Measurements from ENCODE around the gene PBX1.

PBX1 gene

DNA sequence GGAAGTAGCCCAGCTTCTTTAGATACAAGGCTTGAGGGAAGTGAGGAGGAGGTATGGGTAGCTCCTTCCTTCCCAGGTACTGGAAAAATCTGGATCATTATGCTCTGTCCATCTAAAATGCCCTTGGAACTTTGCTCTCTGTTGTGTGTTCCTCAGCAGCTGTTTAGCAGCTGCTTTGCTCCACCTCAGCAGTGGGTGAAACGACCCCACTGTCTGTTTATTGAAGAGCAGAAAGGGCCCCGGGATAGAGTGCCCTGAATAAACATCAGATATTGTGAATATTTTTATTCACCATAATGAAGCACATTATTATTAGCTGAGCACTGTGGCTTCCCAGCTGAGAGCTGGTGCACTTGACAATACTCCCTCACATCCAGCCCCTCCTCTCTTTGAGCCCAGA is 237.9 kb downstream of the PBX1 start:
- TF ChIP-seq, protein P1, sequence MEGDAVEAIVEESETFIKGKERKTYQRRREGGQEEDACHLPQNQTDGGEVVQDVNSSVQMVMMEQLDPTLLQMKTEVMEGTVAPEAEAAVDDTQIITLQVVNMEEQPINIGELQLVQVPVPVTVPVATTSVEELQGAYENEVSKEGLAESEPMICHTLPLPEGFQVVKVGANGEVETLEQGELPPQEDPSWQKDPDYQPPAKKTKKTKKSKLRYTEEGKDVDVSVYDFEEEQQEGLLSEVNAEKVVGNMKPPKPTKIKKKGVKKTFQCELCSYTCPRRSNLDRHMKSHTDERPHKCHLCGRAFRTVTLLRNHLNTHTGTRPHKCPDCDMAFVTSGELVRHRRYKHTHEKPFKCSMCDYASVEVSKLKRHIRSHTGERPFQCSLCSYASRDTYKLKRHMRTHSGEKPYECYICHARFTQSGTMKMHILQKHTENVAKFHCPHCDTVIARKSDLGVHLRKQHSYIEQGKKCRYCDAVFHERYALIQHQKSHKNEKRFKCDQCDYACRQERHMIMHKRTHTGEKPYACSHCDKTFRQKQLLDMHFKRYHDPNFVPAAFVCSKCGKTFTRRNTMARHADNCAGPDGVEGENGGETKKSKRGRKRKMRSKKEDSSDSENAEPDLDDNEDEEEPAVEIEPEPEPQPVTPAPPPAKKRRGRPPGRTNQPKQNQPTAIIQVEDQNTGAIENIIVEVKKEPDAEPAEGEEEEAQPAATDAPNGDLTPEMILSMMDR (IDR thresholded peaks at IDR 0.05; ENCODE audit: low read depth, low read length, missing control alignments), result no peak

DNA sequence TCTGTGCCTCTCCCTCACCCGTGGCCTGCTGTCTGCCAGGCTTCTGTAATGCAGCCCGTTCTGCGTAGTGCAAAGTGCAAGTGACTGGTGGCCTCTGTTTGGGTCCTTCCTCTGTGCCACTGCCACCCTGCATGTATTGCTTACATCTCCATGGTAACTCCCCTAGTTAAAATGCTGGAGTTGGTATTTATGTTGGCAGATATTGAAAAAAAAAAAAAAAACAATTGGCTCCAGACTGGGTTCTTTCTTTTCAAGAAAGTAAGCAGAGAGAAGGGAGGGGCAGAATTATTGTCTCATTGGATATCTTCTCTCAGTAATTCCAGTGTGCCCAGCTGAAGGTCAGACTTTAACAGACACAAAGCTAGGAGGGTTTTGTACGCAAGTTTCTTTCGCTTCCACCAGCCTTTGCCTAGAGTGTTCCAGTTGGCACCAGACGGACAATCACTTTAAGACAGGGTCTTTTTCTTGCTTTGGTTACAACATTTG is 242.3 kb downstream of the PBX1 start:
- no peak for DNase-seq (ENCODE audit: low read depth)
- no peak overlapping the region for H3K4me3 ChIP-seq (ENCODE audit: low read depth, low read length)

More for the DNA sequence above, 237.9 kb downstream of the PBX1 start:
- no peak overlapping the region for H3K4me3 ChIP-seq (ENCODE audit: low read depth, low read length)
- no peak for DNase-seq (ENCODE audit: low read depth)

DNA sequence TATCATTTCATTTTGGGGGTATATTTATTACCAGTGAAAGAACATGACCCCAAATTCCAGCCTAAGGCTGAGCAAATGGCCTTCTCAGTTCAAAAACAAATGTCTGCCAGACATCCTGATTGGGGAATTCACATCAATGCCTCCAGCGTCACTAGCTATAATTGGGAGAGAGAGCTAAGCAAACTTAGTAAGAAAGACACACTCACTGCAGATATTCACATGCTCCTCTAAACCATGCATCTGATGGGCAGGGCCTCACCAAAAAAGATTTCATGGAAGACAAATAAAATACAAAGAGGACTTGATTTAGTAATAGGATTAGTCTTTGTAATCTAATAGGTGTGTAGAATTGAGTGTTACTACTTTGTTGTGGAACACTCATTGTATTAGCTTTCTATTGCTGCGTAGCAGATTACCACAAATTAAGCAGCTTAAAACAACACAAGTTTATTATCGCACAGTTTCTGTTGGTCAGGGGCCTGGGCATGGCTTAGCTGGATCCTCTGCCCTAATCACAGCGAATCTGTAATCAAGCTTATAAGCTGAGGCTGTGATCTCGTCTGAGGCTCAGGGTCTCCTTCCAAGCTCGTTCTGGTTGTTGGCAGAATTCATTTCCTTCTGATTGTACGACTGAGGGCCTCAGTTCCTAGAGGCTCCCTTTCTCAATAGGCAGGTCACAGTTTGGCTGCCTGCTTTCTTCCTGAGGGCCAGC is 243.0 kb downstream of the PBX1 start:
- H3K4me3 ChIP-seq (ENCODE audit: low read depth, low read length), result no peak overlapping the region
- no peak for DNase-seq (ENCODE audit: low read depth)
- TF ChIP-seq, protein P1 (IDR thresholded peaks at IDR 0.05; ENCODE audit: low read depth, low read length, missing control alignments), result no peak

More for the DNA sequence above, 242.3 kb downstream of the PBX1 start:
- TF ChIP-seq, protein P1 (IDR thresholded peaks at IDR 0.05; ENCODE audit: low read depth, low read length, missing control alignments), result no peak

DNA sequence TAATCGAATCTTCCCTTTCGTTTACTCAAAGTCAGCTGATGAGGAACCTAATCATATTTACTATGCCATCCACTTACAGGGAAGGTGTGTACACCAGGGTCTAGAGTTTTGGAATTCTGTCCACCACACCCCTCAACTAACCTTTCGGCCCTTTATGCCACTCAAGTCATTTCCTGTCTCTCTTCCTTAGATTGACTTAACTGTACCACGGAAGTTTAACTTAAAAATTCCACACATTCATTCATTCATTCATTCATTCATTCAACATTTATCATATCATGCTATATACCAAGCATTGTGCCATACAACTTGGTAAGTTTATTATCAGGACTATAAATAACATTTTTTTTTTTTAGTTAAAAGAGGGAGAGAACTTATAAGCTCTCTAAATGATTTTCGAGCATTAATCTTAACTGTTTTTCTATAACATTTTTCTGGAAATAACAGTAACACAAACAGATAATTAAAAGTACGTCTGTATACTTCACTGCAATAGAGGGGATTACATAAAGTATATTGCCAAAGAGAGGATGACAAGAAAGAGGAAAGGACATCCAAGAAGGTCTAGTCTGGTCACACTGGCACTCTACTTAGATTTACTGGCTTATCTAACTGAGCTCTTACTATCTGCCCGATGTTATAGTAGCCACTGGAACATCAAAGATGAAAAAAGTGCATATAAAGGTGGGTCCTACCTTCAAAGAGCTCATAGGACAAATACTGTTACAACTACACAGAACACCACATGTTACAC is 243.7 kb downstream of the PBX1 start:
- no peak for DNase-seq (ENCODE audit: low read depth)
- H3K4me3 ChIP-seq (ENCODE audit: low read depth, low read length), result no peak overlapping the region
- TF ChIP-seq, protein P1 (IDR thresholded peaks at IDR 0.05; ENCODE audit: low read depth, low read length, missing control alignments), result no peak

DNA sequence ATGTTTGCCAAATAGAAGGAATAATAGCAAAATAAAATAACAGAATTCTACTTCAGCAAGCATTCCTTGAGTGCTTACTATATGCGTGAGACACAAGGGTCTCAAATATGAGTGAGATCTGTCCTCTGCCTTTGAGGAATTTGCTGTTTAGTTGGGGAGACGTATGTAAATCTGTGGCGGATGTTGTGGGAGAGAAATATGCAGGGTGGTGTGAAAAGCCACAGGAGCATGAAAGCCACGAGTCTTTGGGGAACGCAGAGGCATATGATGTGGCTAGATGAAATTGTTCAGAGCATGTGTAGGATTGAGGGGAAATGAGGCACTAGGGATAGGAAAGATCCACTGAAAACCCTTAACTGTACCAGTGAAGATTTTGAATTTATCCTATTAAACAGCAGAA is 244.4 kb downstream of the PBX1 start:
- no peak for DNase-seq (ENCODE audit: low read depth)
- H3K4me3 ChIP-seq (ENCODE audit: low read depth, low read length), result no peak overlapping the region
- TF ChIP-seq, protein P1 (IDR thresholded peaks at IDR 0.05; ENCODE audit: low read depth, low read length, missing control alignments), result no peak

DNA sequence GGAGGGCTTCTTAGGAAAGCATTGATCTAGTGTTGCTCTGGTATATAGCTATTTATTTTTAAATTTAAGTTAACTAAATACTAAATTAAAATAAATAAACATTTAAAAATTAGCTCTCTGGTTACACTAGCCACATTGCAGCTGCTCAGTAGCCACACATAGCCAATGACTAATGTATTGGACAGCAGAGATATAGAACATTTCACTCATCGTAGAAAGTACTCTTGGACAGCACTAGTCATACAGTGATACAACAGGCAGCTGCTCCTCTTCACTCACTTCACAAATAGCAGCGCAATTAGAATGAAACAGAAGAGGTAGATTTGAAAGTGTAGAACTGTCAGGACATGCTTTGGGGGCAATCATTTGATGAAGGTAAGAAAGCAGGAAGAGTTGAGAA is 245.4 kb downstream of the PBX1 start:
- DNase-seq (ENCODE audit: low read depth), result no peak

More for the DNA sequence above, 245.4 kb downstream of the PBX1 start:
- TF ChIP-seq, protein P1 (IDR thresholded peaks at IDR 0.05; ENCODE audit: low read depth, low read length, missing control alignments), result no peak
- H3K4me3 ChIP-seq (ENCODE audit: low read depth, low read length), result no peak overlapping the region
